ENCODE results near the gene ROGDI. TPM values are rescaled to one million over a fixed set of nuclear protein-coding genes. Genes with fewer than 3 reads are reported as not detected.

Gene ROGDI
- total RNA-seq, 1 donor = 28.5 TPM

DNA sequence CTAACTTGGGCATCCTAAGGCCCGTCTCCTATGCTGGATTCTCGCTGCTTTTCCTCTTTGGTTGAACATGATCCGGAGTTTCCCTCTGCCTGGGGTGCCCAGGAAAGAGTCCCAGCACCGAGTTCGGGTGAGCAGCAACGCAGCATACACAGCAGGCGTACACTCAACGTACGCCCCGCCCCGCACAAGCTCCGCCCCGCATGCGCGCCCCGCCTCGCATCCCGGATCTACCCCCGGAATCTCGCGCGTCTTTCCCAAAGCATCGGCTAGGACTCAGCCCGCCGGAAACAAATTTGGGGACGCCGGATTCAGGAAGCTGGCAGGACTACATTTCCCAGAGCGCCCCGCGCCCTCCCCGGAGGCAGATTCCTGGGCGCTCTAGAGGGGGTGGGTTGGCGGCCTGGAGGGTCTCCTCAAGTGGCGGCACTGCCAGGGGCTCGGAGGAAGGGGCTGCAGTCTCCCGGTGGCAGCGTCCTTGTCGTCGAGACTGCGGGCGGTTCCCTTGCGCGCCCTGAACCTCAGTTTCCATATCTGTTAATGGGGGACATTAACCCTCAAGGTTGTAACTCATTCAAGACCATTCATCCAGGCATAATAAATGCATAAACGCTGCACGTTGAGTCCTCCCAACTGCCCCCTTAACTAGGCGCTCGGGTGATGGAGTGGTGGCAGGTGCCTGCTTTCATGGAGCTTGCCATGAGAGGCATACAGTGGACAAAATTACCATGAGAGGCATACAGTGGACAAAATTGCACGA, 33.7 kb downstream of the ROGDI start:
- DNase-seq (ENCODE audit: low read depth in 2 of 3, low spot score in 2 of 3) = peak; percentile 67 to 81 (median 75)

DNA sequence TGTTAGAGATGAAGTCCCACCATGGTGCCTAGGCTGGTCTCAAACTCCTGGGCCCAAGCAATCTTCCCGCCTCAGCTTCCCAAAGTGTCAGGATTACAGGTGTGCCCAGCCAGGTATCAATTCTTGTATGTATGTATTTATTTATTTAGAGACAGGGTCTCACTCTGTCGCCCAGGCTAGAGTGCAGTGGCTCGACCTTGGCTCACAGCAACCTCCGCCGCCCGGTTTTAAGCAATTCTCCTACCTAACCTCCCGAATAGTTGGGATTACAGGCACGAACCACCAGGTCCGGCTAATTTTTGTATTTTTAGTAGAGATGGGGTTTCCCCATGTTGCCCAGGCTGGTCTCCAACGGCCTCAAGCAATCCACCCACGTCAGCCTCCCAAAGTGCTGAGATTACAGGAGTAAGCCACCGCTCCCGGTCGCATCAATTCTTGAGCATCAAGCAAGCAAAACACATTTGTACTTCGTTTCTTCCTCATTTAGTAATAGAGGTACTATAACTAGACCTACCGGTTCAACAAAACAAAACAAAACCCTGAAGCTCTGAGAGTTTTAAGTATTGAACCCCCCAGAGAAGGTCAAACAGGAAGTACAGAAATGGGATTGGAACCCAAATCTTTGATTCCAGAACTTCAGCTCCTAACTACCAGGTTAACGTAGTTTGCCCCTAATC, 34.4 kb downstream of the ROGDI start:
- DNase-seq (ENCODE audit: low read depth in 2 of 3, low spot score in 2 of 3) = peak in 2 of 3 donors; percentile 22 to 42

DNA sequence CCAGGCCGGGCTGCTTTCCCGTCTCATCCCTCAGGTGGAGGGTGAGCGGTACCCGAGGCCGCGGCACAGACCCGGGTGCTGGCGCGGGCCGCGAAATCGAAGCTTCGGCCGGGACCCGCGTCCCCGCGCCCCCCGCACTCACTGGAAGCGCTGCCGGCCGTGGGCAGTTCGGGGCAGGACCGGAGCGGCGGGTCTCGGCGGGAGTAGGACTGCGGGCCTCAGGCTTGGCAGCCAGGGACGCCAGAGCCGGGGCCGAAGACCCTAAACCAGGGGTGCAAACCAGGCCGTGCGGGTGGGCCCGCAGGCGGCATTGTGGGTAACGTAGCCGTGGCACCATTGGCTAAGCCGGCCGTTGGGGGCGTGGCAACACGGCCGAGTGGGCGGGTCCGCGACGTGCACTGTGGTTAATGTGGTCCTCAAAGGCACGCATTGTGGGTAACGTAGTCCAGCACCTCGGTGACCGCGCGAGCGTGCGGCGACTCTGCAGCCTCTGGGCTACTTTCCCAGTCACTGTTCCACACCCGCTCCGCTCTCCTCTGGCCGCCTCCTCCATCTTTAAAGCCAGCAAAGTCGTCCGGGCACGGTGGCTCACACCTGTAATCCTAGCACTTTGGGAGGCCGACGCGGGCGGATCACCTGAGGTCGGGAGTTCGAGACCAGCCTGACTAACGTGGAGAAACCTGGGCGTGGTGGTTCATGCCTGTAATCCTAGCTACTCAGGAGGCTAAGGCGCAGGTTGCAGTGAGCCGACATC, 35.4 kb downstream of the ROGDI start, which contains the start of gene ZNF500:
ZNF500 (minus strand) TSS at position 288 of the 754 bp plus-strand sequence. CDS start 1,184 bp downstream, outside the sequence.
- DNase-seq (ENCODE audit: low read depth in 2 of 3, low spot score in 2 of 3) = peak; percentile 85 to 94 (median 92)

DNA sequence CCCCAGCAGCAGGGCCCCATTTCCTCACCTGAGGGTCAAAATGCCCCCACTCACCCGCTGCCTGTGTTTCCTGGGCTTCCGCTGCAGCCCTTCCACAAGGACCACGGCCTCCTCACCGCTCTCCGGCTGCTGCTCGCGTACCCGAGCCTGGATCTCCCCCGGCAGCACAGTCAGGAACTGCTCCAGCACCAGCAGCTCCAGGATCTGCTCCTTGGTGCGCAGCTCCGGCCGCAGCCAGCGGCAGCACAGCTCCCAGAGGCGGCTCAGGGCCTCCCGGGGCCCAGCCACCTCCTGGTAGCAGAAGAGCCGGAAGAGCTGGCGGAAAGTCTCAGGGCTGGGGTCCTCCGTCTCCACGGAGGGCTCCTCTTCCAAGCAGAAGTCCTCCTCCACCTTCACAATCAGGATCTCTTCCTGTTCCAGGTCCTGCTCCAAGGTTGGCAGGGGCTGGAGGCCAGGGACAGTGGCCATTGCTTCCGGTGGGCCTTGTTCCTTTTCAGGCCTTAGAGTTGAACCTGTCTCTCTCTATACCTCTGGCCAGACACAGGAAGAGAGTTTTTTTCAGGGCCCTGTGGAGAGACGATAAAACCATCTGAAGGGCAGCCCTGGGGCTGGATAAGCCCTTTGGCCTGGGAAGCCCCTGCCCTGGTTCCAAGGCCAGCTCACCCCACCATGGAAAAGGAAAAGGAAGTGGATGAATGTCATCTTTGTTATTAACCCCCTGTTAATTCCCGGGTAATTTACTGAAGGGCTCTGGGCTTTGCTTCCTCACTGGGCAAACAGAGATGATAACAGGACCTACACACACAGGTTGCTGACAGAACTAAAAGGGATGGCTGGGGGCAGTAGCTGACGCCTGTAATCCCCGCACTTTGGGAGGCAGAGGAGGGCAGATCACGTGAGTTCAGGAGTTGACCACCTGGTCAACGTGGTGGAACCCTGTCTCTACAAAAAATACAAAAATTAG, 36.6 kb downstream of the ROGDI start:
- no peak for DNase-seq (ENCODE audit: low read depth in 2 of 3, low spot score in 2 of 3)

DNA sequence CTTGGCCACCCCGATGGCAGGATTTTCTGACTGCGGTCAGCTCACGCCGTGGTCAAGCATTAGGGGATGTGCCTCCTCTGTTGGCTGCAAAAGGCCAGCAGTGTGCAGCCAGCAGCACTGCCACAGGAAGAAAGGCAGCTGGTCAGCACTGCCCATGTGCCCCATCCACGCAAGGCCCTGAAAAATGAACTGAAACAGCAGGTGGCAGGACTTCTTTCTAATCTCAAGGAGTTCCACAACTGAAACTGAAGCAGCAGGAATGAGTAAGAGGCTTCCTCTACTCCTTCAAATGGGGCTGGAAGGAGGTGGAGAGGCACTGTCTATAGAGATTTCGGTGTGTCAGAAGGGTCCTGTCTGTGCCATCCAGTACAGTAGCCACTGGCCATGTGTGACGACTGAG, 38.6 kb downstream of the ROGDI start:
- DNase-seq (ENCODE audit: low read depth in 2 of 3, low spot score in 2 of 3) = no peak

DNA sequence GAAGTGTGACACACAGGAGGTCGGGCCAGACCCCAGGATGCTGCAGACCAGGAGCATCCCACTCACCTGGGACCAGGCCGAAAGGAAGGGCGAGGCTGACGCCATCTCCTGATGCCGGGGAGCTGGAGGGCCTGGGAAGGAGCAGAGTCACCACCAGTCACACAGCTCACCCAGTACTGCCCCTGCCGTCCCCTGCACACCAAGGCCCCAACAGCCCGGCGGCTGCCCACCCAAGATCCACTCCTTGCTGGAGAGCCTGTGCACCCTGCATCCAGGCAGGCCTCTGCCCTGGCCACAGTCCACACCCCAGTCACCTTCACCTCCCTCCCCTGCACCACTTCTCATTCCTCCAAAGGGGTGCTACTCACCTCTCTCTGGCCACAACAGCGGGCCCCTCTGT, 40.2 kb downstream of the ROGDI start:
- DNase-seq (ENCODE audit: low read depth in 2 of 3, low spot score in 2 of 3) = no peak

DNA sequence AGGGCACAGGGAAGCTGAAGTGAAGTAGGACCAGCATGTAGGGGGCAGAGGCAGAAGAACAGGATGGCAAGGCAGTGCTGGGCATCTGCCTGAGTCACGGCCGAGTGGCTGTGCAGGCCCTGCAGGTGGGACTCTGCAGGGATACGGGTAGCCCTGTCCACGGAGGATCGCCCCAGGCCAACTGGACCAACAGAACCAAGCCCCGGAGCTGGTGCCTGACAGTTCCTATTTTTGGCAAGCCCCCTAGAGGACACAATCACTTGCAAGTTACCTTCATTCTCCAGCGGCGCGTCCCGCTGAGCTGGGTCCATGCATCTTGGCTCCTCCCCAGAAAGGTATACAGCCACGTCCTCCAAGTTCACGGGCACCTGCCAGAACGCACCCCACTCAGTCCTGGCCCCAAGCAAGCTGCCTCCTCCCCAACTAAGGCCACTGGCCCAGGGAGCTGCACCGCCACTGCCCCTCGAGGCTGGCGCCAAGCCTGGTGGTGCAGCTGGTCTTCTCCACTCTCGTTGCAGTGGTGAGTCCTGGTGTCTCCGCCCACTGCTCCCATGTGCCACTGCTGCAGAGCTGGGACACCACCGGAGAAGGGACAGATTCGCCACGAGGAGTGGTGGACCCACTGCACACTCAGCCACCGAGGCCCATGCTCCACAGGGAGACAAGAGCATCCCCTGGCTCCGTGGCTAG, 42.1 kb downstream of the ROGDI start:
- no peak for DNase-seq (ENCODE audit: low read depth in 2 of 3, low spot score in 2 of 3)

DNA sequence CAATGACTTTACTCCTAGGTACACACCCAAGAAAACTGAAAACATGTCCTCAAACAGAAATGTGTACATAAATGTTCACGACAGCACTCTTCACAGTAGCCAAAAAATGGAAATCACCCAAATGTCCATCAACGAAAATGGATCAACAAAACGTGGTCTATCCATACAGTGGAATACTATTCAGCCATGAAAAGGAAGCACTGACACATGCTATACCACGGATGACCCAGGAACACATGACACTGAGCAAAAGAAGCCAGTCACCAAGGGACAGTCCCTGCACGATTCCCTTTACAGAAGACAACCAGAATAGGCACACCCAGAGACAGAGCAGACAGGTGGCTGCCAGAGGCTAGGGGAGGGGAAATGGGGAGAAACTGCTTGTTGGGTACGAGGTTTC, 46.7 kb downstream of the ROGDI start:
- no peak for DNase-seq (ENCODE audit: low read depth in 2 of 3, low spot score in 2 of 3)

DNA sequence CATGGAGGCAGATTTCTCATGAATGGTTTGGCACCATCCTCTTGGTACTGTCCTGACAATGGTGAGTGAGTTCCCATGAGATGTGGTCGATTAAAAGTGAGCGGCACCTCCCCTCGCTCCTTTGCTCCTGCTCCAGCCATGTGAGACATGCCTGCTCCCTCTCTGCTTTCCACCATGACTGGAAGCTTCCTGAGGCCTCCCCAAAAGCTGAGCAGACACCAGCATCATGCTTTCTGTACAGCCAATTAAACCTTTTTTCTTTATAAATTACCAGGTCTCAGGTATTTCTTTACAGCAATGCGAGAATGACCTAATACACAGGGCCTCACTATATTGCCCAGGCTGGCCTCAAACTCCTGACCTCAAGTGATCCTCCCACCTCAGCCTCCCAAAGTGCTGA, 47.6 kb downstream of the ROGDI start:
- no peak for DNase-seq (ENCODE audit: low read depth in 2 of 3, low spot score in 2 of 3)

DNA sequence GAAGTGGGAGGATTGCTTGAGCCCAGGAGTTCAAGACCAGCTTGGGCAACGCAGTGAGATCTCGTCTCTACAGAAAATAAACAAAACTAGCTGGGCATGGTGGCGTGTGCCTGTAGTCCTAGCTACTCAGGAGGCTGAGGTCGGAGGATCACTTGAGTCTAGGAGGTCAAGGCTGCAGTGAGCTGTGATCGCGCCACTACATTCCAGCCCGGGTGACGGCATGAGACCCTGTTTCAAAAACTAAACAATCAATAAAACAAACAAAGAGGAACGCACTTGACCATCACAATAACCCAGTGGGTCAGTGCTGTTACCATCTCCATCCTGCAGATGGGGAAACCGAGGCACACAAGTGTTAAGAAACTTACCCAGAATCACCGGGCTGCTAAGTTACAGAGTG, 49.2 kb downstream of the ROGDI start:
- no peak for DNase-seq (ENCODE audit: low read depth in 2 of 3, low spot score in 2 of 3)

DNA sequence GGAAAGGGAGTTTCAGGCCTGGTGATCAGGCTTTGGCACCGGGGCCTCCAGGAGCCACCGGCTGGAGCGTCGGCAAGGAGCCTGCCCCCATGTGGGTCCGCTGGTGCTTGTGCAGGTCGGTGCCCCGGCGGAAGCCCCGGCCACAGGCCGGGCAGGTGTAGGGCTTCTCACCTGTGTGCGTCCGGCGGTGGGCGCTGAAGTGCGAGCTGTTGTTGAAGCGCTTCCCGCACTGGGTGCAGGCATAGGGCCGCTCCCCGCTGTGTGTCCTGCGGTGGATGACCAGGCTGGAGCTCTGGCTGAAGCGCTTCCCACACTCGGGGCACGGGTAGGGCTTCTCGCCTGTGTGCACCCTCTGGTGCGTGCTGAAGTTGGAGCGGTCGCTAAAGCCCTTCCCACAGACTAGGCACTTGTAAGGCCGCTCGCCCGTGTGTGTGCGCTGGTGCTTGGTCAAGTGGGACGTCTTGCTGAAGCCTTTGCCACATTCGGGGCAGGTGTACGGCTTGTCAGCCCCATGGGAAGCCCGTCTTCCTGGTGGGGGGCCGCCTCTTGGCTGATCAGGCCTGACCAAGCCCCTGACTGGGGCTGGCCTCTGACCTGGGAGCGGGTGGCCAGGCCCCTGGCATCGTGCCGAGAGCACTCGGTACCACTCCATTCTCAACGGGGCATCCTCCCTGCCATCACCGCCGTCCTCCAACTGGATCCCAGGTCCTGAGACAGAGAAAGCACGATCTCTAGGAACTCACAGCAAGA, 49.9 kb downstream of the ROGDI start:
- no peak for DNase-seq (ENCODE audit: low read depth in 2 of 3, low spot score in 2 of 3)

DNA sequence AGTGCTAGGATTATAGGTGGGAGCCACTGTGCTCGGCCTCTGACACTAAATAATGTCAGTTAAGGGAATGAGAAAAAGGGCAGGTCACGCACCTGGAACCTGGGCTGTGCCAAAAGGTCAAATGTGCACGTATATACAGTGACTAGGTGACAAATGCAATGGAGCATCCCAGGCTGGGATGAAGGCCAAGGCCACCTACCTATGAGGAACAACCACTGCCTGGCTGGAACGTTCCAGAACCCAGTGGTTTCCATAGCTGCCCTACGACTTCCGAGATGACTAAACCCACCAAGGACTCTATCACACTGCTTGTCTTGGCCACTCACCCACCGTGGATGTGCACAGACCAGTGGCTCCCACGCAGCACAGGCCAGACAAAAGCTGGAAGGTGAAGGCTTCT, 51.5 kb downstream of the ROGDI start:
- DNase-seq (ENCODE audit: low read depth in 2 of 3, low spot score in 2 of 3) = no peak

DNA sequence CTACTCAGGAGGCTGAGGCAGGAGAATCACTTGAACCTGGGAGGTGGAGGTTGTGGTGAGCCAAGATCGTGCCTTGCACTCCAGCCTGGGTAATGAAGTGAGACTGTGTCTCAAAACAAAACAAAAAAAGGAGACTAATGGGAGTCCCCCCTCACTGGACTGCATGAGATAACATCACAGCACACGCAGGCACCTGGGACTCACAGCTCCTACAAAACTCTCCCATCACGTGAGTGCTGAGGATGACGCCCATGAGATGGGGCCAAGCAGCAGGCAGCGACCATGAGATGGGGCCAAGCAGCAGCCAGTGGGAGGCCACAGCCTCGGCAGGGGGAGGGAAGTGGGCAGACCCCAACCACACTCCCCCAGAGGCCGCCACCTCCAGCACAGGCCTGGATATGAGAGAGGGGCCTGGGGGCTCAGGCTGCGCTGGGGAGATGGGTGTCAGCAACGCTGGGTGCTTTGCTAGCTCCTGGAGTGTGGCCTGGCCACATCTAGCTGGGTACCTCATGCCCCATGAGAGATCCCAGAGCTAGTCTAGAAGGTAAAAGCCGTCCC, 52.7 kb downstream of the ROGDI start:
- DNase-seq (ENCODE audit: low read depth in 2 of 3, low spot score in 2 of 3) = no peak

DNA sequence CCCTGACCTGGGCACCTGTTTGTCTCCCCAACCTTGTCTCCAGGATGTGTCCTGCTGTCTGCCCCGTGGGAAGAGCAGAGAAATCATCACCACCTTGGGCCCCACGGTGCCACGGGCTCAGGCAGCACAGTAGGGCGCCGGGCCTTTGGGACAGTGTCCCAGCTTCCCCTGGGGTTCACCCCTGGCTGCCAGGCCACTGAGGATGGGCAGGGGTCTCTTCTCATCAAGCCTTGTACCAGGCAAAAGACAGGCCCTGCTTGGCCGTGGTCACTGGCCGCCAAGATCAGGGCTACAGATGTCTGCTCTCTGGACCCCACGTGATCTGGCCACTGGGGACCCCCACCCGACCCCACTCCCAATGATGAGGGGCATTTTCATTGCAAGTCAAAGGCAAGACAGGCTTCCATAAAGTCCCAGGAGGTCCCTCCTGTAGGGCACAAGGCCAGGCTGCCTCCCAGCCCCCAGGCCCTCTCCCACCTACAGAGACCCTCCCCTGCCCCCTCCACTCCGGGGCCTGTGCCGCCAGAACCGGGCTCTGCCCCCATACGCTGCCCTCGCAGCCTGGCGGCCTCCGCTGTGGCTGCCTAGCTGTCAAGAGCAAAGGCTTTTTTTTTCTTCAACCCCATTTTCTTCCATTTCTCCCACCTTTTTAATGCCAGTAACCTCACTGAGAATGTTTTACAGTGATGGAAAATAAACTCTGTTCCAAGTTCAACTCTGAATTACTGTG, 53.6 kb downstream of the ROGDI start:
- DNase-seq (ENCODE audit: low read depth in 2 of 3, low spot score in 2 of 3) = no peak

DNA sequence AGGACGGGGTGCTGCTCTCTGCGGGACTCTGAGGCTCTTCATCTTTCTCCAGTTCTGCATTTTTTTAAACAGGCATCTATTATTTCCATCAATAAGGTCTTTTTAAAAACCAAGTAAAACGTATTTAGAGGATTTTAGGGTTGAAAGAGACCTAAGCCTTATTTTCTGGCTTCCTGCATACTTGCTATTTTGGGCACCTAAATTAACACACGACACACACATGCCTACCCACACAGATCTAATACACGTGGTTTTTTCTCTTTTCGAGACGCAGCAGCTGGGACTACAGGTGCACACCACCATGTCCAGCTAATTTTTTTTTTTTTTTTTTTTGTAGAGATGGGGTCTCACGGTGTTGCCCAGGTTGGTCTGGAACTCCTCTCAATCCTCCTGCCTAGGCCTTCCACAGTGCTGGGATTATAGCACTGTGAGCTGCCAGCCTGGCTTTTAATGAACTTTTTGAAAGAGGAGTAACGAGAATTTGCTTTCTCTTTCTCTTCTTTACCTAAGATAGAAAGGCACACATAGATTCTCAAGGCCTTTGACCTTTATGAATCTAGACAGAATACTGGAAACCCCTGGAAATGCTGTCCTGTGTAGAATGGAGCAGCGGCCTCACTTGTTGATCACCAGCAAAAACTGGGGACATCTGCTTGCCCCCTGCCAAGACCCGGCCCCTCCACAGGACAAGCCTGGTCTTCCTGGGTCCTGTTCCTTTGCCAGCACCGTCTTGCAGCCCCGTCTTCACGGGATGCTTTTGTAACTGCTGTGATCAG, 54.3 kb downstream of the ROGDI start:
- DNase-seq (ENCODE audit: low read depth in 2 of 3, low spot score in 2 of 3) = no peak

DNA sequence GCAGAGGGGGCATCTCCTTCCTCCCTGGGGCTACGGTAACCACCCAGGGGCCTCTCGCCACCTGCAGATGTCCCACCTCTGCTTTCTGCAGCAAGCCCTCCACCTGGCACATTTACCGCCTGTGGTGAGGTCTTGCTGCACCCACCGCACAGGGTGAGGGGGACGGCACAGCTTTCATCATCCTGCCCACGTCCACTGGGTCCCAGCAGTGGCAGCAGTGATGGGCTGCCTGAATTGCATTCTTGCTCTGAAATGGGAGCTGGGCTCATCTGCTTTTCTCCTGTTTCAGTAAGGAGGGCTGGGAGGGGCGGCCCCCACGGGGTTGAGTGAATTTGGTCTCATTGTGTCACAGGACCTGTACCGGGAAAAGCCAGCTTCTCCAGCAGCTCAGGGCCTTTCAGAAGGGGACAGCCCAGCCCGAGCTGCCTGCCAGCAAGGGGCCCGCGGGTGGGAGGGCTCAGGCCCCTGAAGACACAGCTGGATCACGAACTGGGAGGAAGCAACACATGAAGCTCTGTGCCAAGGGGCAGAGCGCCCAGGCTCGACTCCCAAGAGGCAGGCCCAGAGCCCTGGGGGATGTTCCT, 55.4 kb downstream of the ROGDI start:
- no peak for DNase-seq (ENCODE audit: low read depth in 2 of 3, low spot score in 2 of 3)

Data from hematopoietic multipotent progenitor cell (in vitro differentiated cells).